Right renal pelvis (tissue), 4 donors: ENCODE measurements around the gene PPIB. TPM values are rescaled to one million over a fixed set of nuclear protein-coding genes. Genes with fewer than 3 reads are reported as not detected.
A peak's percentile ranks its signal among the peaks of the same experiment; 100 is the strongest.

Experiments used
- DNase-seq, 4 donors: peaks; one replicate each; pipeline ENCODE4 v3.0.0-alpha.2; 2013; ENCODE audit warnings: low read depth in 4 of 4, low spot score in 3 of 4, missing footprints in 1 of 4
- polyA plus RNA-seq, 4 donors: library from polyadenylated mRNA; unstranded; fragments of 120-200 nt; gene quantifications; one replicate each; pipeline ENCODE4 v1.2.1, GENCODE V29; 2013; ENCODE audit not compliant: insufficient read length in 4 of 4

Gene PPIB
- polyA plus RNA-seq, 4 donors = 515 to 625 (median 600) TPM

GRCh38 chr15:64158363-64159134, 4.3 kb downstream of the PPIB start:
- DNase-seq = no peak

- no peak for DNase-seq
Observed at GRCh38 chr15:64157599-64158125, 5.2 kb downstream of the PPIB start.

DNA sequence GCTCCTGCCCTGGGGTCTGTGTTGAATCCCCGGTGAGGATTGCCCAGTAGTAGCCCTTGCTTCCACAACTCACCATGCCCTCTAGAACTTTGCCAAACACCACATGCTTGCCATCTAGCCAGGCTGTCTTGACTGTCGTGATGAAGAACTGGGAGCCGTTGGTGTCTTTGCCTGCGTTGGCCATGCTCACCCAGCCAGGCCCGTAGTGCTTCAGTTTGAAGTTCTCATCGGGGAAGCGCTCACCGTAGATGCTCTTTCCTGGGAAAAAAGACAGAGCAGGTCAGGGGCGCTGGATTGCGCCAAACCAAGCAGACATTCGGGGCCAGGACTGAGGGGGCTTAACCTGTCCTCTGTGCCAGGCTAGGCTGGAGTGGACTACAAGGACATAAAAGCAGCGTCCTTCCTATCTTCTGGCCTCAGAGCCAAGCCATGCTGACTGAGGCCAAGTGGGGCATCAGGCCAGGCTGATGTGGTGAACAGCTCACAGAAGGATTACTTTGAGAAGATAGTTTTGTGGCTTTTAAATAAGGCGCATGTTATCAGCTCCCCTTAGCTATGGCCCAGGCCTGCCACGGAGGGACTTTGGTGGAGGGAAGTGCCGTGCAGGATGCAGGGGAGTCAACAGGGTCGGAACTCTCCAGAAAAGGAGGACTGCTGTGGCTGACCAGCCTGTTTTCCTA, 6.0 kb downstream of the PPIB start:
- DNase-seq = no peak

GRCh38 chr15:64155802-64156651, 6.8 kb downstream of the PPIB start:
- DNase-seq = no peak

- DNase-seq = peak; percentile 55 to 80 (median 68)
Observed at GRCh38 chr15:64153480-64154367, 9.1 kb downstream of the PPIB start.

DNA sequence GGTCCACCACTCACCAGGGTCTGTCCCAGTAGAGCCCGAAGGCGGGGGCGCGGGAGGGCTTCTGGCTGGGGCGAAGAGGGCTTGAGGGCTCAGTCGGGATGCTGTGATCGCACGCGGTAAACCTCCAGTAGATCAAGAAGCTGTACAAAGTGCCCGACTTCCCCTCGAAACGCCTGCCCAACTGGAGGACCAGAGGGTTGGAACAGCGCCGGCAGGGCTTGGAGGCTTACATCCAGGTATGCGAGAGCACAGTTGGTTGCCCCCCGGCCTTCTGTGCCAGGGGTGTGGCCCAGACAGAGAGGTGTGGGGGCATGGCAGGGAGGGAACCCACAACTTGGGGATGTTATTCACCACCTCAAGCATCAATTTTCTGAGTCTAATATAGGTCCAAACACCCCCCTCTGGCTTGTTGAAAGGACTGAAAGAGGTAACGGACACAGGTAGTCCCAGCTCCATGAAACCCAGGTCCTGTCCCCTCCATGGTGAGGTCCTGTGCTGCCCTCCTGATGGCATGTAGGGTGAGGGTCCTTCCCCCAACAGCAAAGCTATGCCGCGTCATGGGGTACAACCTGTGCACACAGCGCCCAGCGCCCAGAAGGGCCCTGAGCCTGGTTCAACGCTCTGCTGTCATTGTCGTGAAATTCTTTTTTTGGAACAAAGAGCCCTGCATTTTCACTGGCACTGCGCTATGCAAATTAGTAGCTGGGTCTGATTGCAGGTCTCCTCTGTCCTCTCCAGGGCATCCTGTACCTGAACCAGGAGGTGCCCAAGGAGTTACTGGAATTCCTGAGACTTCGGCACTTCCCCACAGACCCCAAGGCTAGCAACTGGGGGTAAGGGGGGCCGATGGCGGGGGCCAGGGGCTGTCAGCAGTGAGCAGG, 10.1 kb downstream of the PPIB start:
- no peak for DNase-seq

DNA sequence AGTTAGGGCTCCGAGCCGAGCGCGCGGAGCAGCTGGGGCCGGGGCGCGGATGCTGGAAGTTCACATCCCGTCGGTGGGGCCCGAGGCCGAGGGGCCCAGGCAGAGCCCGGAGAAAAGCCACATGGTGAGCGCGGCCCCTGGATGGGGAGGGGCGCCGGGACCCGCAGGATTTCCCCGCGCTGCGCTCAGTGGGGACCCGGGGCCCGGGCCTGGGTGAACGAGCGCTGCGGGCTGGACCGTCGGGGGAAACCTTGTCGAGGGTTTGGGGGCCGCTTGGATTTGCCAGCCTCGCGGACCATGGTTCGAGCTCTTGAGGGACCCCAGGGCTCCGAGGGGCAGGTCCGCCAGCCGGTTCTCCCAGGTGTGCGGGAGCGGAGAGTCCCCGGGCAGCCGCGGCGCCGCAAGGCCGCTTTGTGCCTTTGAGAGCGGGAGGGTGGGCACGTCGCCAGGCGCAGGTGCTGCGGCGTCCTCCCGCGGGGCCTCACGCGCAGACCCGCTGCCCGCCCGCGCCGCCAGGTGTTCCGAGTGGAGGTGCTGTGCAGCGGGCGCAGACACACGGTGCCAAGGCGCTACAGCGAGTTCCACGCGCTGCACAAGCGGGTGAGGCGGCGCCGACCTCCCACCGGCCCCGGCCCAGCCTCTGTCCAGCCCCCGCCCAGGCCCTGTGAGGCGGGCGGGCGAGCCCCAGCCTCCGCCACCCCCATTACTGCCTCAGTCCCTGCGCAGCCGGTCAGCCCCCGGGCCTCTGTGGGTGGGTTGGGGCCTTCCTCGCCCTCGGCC, 10.9 kb downstream of the PPIB start, which contains the start of gene SNX22:
TSS of gene SNX22 (plus strand) at position 5 of the 780 bp plus-strand sequence. CDS start at position 50, 45 bp downstream.
- DNase-seq = no peak

GRCh38 chr15:64149893-64150578, 12.8 kb downstream of the PPIB start:
- DNase-seq = no peak

DNA sequence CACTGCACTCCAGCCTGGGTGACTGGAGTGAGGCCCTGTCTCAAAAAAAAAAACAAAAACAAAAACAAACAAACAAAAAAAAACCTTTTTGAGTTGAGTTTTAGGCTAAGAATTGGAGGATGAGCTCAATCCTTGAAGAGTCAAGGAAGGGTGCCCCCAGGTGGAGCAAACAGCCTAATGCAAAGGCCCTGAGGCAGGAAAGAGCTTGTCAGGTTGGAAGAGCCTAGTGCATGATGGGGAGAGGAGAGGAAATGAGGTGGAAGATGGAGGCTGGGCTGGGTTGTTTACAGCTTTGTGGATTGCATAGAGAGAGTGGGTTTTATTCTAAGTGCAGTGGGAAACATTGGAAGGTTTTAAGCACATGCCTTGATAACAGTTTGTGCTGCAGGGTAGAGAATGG, 13.4 kb downstream of the PPIB start:
- DNase-seq = no peak

- DNase-seq = no peak
Observed at GRCh38 chr15:64148581-64148980, 14.2 kb downstream of the PPIB start.

GRCh38 chr15:64148168-64148567, 14.7 kb downstream of the PPIB start:
- no peak for DNase-seq

- no peak for DNase-seq
Observed at GRCh38 chr15:64146885-64147681, 15.7 kb downstream of the PPIB start.

- DNase-seq = no peak
Observed at GRCh38 chr15:64146520-64146884, 16.3 kb downstream of the PPIB start.

DNA sequence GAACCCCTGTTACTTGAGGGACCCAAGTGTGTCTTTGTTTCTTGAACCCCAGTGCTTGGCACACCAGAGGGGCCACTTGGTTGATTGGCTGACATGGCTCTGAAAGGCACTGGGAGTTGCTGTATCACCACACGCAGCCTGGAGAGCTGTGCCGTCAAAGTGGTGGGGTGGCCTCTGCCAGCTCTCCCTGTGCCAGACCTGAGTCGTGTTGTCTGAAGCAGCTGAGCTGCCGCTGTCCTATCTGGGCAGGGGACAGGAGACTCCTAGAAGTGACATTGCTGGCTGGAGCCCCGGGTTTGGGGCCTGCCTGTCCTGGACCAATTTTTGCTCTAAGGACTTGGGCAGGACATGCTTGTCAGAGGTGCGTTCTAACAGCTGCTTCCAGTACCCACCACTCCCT, 16.8 kb downstream of the PPIB start:
- no peak for DNase-seq

DNA sequence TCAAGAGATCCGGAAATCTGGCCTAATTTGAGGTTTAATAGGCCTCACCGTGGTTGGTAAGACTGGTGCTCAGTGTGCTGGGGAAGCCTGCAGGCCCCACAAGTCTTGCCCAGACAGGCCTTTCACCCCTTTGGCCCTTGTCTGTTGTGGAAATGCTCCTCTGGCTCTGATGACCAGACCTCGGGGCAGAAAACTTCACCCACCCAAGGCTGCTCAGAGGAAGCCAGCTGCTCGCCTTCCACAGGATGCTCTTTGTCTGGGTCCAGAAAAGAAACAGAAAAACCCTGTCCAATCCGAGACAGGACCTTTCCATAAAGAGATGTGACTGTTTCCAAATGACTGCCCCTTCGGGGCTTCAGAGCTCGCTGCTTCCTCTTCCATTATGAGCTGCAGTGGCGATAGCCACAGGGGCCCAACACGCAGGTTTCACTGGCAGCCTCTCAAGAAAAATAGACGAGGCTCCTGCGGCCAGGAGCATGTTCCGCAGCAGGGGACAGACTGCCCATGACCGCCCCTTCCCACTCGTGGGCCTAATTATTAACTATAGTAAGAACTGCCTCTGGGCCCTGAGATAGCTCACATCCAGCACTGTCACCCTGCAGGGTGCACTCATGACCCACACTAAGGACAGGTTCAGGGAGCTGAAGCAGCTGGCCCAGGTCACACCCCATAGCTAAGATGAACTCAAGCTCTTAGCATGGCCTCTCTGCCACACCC, 18.1 kb downstream of the PPIB start:
- DNase-seq = no peak

DNA sequence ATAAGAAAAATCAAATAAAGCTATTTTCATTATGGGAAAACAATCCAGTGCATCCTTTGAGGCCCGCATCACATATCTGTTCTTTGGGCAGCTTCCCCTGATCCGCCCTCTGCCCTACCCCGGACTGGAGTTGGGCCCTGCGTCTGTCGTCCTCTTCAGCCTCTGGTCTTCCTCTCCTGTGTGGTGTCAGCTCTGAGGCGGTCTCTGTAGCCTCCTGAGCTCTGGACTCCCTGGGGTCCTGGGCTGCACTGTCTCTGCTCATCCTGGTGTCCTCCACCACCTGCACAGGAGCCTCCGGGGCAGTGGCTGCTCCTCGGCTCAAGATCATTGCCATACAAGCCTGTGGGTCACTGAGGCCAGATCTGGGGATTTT, 18.6 kb downstream of the PPIB start:
- DNase-seq = no peak
